ENCODE measurements around the gene SYNGR4. TPM values are rescaled to one million over a fixed set of nuclear protein-coding genes. Genes with fewer than 3 reads are reported as not detected.

SYNGR4 gene
- total RNA-seq, 2 experiments from 2014 or later: 0.21 TPM; not detected in 1

DNA sequence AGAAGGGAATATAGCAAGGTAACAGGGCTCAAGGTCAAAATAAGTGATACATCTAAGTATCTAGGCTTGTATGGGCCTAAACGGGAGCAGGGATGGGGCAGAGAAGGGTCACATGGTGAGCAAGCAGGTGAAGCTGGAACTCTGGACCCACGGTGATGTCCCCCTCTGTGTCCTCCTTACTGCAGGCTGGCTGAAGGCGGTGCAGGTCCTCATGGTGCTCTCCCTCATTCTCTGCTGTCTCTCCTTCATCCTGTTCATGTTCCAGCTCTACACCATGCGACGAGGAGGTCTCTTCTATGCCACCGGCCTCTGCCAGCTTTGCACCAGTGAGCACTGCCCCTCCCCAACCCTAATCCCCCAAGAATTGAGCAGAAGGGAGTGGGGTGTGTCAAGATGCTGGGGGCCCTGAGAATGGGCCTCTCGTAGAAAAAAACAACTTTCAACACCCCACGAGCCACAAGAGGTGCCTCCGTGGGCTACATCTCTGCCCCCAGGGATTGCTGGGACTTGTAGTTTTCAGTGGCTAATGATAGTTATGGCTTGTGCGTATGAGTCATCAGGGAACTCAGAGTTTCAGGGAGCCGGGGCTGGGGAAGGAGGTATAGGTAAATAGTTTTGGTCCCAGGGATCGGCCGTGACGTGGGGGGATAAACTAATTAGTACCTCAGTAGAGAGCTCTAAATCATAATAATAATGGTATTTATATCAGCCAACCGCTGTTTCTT lies 34.8 kb upstream of the SYNGR4 start:
- intact Hi-C loops (cut with micrococcal nuclease): loop anchor here (10.0 kb wide), 3 partner anchors 255 to 815 kb away; partner anchors contain the start of genes NAPA and PPP1R15A
- Mint-ChIP-seq H3K27me3 (no peaks in the 10 kb centered on the region), H3K9me3 (peaks cover 2% of the 10 kb centered on the region), H3K4me3 (peak overlapping the region; percentile 72), H3K27ac (peak overlapping the region; percentile 91), H3K36me3 (peaks cover 41% of the 10 kb centered on the region), H3K4me1 (ENCODE audit: low read depth) (peaks cover 67% of the 10 kb centered on the region)
- CTCF ChIA-PET: interaction anchor here (14.1 kb wide), 1 partner anchor 10 kb away, joined by 354 read pairs; the partner anchor contains the start of gene EMP3
- POLR2A ChIA-PET: interaction anchor here (0.9 to 1.7 kb wide), 2 partner anchors 8 to 35 kb away, joined by 3 to 7 read pairs; partner anchors contain the start of gene SYNGR4
- DNase-seq: peak; percentile 60

DNA sequence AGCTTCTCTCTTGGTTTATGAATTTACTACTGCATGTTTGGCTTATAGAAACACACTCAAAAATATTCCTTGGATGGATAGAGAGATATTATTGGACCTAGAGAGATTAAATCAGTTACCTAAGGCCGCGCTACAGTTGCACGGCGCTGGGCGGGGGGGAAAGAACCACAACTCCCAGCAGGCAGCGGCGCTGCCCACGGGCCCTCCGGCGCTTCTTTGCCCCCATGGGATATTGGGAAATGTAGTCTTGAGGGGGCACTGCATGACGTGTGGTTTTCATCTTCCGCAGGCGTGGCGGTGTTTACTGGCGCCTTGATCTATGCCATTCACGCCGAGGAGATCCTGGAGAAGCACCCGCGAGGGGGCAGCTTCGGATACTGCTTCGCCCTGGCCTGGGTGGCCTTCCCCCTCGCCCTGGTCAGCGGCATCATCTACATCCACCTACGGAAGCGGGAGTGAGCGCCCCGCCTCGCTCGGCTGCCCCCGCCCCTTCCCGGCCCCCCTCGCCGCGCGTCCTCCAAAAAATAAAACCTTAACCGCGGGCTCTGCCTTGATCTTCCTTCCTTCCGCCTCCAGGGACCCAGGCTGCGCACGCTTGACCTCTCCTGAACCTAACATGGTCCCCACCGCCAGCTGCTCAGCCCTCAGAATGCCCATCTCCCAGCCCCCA lies 34.0 kb upstream of the SYNGR4 start:
- Mint-ChIP-seq H3K4me1 (ENCODE audit: low read depth) (peaks cover 70% of the 10 kb centered on the region), H3K27me3 (no peaks in the 10 kb centered on the region), H3K9me3 (peaks cover 2% of the 10 kb centered on the region), H3K36me3 (peaks cover 41% of the 10 kb centered on the region), H3K4me3 (peak overlapping the region; percentile 72), H3K27ac (peak overlapping the region; percentile 91)
- DNase-seq: peak; percentile 90
- intact Hi-C loops (cut with micrococcal nuclease): loop anchor here (5.0 to 10.0 kb wide), 7 partner anchors 67 to 585 kb away; partner anchors contain the start of genes CARD8, FAM83E, LIG1 and LMTK3
- ChIA-PET CTCF (interaction anchor here (14.1 kb wide), 1 partner anchor 11 kb away, joined by 354 read pairs; the partner anchor contains the start of gene EMP3), POLR2A (interaction anchor here (1.7 kb wide), 1 partner anchor 9 kb away, joined by 7 read pairs; a partner anchor contains a TSS)

GRCh38 chr19:48332351-48332661 lies 31.9 kb upstream of the SYNGR4 start:
- peaks cover 56% of the 10 kb centered on the region for H3K4me1 Mint-ChIP-seq (ENCODE audit: low read depth)
- H3K27ac Mint-ChIP-seq: peak overlapping the region; percentile 97
- no peak for DNase-seq
- no peaks in the 10 kb centered on the region for H3K27me3 Mint-ChIP-seq
- peaks cover 25% of the 10 kb centered on the region for H3K36me3 Mint-ChIP-seq
- ChIA-PET POLR2A (interaction anchor here (0.7 to 3.0 kb wide), 3 partner anchors 9 to 128 kb away, joined by 3 to 41 read pairs (median 7); partner anchors contain the start of genes EMP3, SYNGR4 and TMEM143), CTCF (interaction anchor here (0.7 to 14.1 kb wide), 9 partner anchors 13 to 252 kb away, joined by 3 to 354 read pairs (median 15); partner anchors contain the start of genes EMP3, KDELR1 and ZNF114)
- peaks cover 2% of the 10 kb centered on the region for H3K9me3 Mint-ChIP-seq
- peak overlapping the region; percentile 92 for H3K4me3 Mint-ChIP-seq
- intact Hi-C loops (cut with micrococcal nuclease): loop anchor here (2.0 to 10.0 kb wide), 9 partner anchors 65 to 588 kb away; partner anchors contain the start of genes CARD8, CYTH2, FAM83E and LIG1

DNA sequence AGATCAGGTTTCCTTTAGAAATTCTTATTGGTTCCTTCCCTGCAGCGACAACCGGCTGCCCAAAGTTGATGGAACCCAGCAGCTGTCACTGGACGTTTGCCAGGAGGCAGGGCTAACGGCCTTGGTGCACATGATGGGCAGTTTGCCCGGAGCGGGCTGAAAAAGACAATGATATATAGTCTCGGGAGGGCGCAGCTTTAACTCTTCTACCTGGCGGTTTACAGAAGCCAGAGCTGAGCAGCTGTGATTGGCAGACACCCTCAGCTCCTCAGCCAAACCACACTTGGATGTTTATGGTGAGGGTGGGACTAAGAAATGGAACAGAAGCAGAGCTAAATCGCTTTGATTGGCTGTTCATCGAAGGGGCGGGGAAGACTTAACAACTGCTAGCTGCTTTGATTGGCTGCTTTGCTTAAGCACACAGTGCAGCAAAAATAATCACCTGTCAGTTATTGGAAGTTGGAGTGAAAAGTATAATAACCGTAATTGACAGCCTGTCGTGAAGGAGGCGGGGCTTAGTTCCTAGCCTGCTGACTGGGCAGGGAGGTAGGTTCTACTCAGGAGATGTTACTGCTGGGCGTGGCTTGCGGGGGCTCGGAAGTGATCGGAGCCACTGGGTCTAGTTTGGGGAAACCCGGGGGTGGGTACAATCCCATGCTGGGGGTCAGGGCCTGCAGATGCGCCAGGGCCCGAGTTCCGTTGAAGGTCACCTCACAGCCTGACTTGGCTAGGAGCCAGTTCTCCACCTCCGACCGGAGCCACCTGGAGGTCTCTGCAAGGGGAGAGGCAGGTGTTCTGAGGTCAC lies 31.3 kb upstream of the SYNGR4 start:
- H3K27ac Mint-ChIP-seq: peak overlapping the region; percentile 97
- DNase-seq: peak; percentile 97
- intact Hi-C loops (cut with micrococcal nuclease): loop anchor here (1.0 to 10.0 kb wide), 11 partner anchors 12 to 588 kb away; partner anchors contain the start of genes CARD8, CYTH2, FAM83E and LIG1
- H3K27me3 Mint-ChIP-seq: no peaks in the 10 kb centered on the region
- H3K9me3 Mint-ChIP-seq: peaks cover 2% of the 10 kb centered on the region
- peak overlapping the region; percentile 92 for H3K4me3 Mint-ChIP-seq
- CTCF ChIA-PET: interaction anchor here (0.7 to 14.1 kb wide), 21 partner anchors 13 to 251 kb away, joined by 3 to 354 read pairs (median 5); partner anchors contain the start of genes EMP3, KDELR1, SYNGR4 and TMEM143
- peaks cover 51% of the 10 kb centered on the region for H3K4me1 Mint-ChIP-seq (ENCODE audit: low read depth)
- POLR2A ChIA-PET: interaction anchor here (0.7 to 3.0 kb wide), 3 partner anchors 9 to 129 kb away, joined by 3 to 41 read pairs (median 7); partner anchors contain the start of genes EMP3, SYNGR4 and TMEM143
- peaks cover 21% of the 10 kb centered on the region for H3K36me3 Mint-ChIP-seq

- intact Hi-C loops (cut with micrococcal nuclease): loop anchor here (1.0 to 10.0 kb wide), 11 partner anchors 12 to 589 kb away; partner anchors contain the start of genes CARD8, CYTH2, FAM83E and LIG1
- Mint-ChIP-seq H3K36me3 (peaks cover 17% of the 10 kb centered on the region), H3K27me3 (no peaks in the 10 kb centered on the region), H3K9me3 (no peaks in the 10 kb centered on the region), H3K27ac (peak overlapping the region; percentile 97), H3K4me3 (peak overlapping the region; percentile 92), H3K4me1 (ENCODE audit: low read depth) (peaks cover 46% of the 10 kb centered on the region)
- POLR2A ChIA-PET: interaction anchor here (0.6 to 3.0 kb wide), 7 partner anchors 10 to 285 kb away, joined by 3 to 41 read pairs (median 3); partner anchors contain the start of genes EMP3, RPL18, SPHK2 and SYNGR4
- DNase-seq: peak; percentile 95
- CTCF ChIA-PET: interaction anchor here (0.6 to 14.1 kb wide), 37 partner anchors 10 to 985 kb away, joined by 3 to 354 read pairs (median 4); partner anchors contain the start of genes DHX34, EMP3, GRIN2D and KDELR1
These were observed 30.4 kb upstream of the SYNGR4 start for GRCh38 chr19:48333467-48334384.

DNA sequence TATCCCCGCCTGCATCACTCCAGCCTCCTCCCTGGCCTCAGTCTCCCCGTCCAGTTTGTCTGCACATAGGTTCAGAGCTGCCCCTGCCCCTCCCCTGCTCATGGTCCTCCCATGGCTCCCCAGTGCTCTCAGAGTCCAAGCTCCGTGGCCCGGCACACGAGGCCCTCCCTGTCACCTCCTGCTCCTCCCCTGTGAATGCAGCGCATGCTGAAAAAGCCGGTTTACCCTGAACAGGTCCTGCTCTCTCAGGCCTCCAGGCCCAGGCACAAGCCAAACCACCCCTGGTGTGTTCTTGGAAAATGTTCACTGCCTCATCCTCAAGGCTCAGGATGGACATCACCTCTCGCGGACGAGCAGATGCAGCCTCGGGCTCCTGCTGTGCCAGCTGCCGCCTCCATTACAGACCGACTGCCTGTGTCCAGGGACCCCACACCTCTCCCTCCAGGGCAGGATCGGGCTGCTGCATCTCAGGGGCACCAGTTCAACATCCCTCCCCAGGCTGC lies 25.9 kb upstream of the SYNGR4 start:
- DNase-seq: no peak
- Mint-ChIP-seq H3K4me1 (ENCODE audit: low read depth) (peaks cover 8% of the 10 kb centered on the region), H3K27ac (no peak overlapping the region), H3K9me3 (no peaks in the 10 kb centered on the region), H3K27me3 (no peaks in the 10 kb centered on the region), H3K4me3 (no peak overlapping the region), H3K36me3 (no peaks in the 10 kb centered on the region)
- ChIA-PET CTCF (interaction anchor here (0.5 to 14.1 kb wide), 3 partner anchors 14 to 123 kb away, joined by 4 to 354 read pairs (median 5); partner anchors contain the start of gene EMP3), POLR2A (no interaction called here)
- intact Hi-C loops (cut with micrococcal nuclease): loop anchor here (10.0 kb wide), 1 partner anchor 594 kb away; the partner anchor contains the start of gene NOP53

GRCh38 chr19:48338802-48339503 lies 25.2 kb upstream of the SYNGR4 start:
- Mint-ChIP-seq H3K27ac (no peak overlapping the region), H3K4me1 (ENCODE audit: low read depth) (peaks cover 8% of the 10 kb centered on the region), H3K36me3 (no peaks in the 10 kb centered on the region), H3K27me3 (no peaks in the 10 kb centered on the region), H3K4me3 (no peak overlapping the region), H3K9me3 (no peaks in the 10 kb centered on the region)
- ChIA-PET POLR2A (no interaction called here), CTCF (interaction anchor here (0.6 to 14.1 kb wide), 3 partner anchors 12 to 20 kb away, joined by 3 to 354 read pairs (median 4); partner anchors contain the start of gene EMP3)
- intact Hi-C loops (cut with micrococcal nuclease): loop anchor here (10.0 kb wide), 1 partner anchor 594 kb away; the partner anchor contains the start of gene NOP53
- DNase-seq: no peak

DNA sequence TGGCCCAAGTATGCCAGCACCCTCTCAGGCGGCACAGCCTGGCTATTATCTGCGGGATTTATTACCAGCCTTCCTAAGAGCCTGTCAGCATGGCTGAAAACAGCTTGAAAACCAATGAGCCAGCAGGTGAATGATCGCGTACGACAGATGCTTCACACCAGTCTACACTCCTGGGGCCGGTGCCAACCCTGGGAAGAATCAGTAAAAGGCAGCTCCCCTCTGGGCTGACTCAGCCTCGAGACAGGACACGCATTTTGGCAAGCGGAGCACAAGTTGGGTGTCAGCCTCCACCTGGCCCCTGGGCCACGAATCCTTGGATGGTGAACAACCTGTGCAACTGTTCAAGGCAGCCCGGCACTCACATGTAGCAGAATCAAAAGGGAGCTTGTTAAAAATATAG lies 23.2 kb upstream of the SYNGR4 start:
- no peak for DNase-seq
- ChIA-PET POLR2A (no interaction called here), CTCF (interaction anchor here (0.6 to 14.1 kb wide), 5 partner anchors 10 to 342 kb away, joined by 3 to 354 read pairs (median 5); partner anchors contain the start of gene EMP3)
- Mint-ChIP-seq H3K9me3 (no peaks in the 10 kb centered on the region), H3K27me3 (no peaks in the 10 kb centered on the region), H3K27ac (no peak overlapping the region), H3K4me3 (no peak overlapping the region), H3K36me3 (no peaks in the 10 kb centered on the region), H3K4me1 (ENCODE audit: low read depth) (no peaks in the 10 kb centered on the region)
- intact Hi-C loops (cut with micrococcal nuclease): no loop called here

DNA sequence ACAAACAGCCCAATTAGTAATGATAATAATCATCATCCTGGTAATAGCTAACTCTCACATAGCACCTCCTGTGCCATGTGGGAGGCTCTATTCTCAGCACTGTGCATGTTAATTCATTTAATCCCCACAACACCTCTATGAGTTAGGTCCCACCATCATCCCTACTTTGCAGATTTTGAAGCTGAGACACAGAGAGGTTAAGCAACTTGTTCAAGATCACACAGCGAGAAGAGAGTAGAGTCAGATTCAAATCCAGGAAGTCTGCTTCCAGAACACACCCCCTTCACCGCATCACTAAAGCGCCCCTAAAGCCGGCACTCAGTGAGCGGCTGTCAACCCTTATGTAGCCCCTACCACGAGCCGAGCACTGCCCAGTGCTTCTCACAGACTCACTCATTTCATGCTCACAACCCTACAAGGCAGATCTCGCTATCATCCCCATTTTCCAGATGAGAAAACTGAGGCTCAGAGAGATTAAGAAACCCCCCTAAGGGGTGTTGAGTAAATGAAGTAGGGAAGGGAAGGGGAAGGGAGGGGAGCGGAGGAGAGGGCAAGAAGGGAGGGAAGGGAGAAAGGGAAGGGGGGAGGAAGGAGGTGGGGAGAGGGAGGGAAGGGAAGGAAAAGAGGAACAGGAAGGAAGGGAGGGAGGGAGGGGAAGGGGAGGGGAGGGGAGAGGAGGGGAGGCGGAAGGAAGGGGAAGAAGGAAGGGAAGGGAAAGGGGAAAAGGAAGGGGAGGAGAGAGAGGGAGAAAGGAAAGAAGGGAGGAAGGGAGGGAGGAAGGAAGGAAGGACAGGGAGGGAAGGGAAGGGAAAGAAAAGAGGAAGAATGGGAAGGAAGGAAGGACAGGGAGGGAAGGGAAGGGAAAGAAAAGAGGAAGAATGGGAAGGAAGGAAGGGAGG lies 22.4 kb upstream of the SYNGR4 start:
- ChIA-PET CTCF (interaction anchor here (0.6 to 14.1 kb wide), 5 partner anchors 9 to 343 kb away, joined by 3 to 354 read pairs (median 5); partner anchors contain the start of gene EMP3), POLR2A (no interaction called here)
- intact Hi-C loops (cut with micrococcal nuclease): no loop called here
- no peak overlapping the region for H3K4me3 Mint-ChIP-seq
- DNase-seq: no peak
- no peaks in the 10 kb centered on the region for H3K9me3 Mint-ChIP-seq
- no peaks in the 10 kb centered on the region for H3K36me3 Mint-ChIP-seq
- no peak overlapping the region for H3K27ac Mint-ChIP-seq
- no peaks in the 10 kb centered on the region for H3K4me1 Mint-ChIP-seq (ENCODE audit: low read depth)
- H3K27me3 Mint-ChIP-seq: no peaks in the 10 kb centered on the region
